HG03280 (cell line): Measurements from ENCODE around the gene DNAH2.

Source experiments
- ATAC-seq: cut with Tn5 transposase; IDR thresholded peaks from one replicate; pipeline ENCODE4 v1.9.1; 2021; ENCODE audit warnings: mild to moderate bottlenecking, moderate library complexity; ENCODE audit not compliant: unreplicated experiment

Gene DNAH2

DNA sequence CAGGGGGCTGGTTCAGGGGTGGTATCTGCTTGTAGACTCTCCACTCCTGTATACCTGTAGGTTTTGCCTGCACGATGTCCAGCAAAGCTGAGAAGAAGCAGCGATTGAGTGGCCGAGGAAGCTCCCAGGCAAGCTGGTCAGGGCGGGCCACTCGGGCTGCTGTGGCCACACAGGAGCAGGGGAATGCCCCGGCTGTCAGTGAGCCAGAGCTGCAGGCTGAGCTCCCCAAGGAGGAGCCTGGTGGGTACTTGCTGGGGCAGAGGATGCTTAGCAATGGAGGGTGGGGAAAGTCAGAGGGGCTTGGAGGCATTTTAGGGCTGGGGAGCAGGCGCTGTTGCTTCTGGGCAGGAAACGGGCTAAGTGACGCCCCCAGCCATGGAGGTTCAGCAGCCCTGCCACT lies 2.1 kb downstream of the DNAH2 start:
- ATAC-seq = no peak

DNA sequence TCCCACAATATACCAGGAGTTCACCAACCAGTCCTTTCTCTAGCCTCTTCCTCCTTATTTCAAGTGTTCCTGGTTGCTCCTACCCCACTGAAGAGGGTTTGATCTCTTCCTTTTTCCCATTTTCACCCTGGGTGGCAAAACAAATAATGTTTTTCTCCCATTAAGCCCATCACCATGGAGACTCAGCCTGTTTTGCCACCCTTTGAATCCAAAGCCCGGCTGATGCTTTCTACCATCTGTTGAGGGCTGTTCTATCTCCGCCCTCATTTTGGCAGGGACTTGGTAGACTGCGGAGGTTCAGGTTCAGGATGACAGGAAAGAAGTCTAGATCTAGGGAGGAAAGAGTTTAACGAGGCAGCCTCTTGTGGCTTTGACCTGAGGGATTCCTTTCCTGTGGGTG lies 2.6 kb downstream of the DNAH2 start:
- no peak for ATAC-seq

DNA sequence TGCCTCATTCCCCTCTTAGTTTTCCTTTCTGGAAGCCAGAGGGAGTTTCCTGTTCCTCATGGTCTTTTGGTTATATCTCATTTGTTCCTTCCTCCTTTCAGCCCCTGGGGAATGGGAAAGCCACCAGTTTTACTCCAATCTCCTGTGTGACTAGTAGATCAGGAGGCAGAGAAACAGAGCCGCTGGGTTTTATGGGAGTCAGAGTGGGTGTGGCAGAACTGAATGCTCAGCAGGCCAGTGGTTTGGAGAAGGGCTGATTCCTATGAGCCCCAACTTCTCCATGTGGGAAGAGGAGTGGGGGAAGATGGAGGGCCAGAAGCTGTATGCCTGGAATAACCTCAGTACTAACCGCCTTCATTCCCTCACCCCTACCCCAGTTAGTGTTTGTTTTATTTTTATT lies 4.1 kb downstream of the DNAH2 start:
- ATAC-seq = no peak

DNA sequence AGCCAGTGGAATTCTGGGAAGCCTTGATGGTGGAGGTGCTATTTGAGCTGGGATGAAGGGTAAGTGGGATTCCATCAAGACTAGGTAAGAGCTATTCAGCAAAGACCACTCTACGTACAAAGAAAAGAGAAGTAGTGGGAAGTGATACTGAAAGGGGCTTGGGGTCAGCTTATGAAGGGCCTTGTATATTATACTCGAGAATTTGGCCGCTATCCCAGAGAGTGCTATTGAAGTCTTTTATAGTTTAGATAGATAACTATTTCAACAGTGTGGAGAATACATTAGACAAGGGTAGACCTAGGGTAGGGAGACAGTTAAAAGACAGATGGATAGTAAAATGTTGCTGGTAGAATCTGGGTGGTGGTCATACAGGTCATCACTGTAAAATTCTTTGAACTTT lies 10.3 kb downstream of the DNAH2 start:
- no peak for ATAC-seq

DNA sequence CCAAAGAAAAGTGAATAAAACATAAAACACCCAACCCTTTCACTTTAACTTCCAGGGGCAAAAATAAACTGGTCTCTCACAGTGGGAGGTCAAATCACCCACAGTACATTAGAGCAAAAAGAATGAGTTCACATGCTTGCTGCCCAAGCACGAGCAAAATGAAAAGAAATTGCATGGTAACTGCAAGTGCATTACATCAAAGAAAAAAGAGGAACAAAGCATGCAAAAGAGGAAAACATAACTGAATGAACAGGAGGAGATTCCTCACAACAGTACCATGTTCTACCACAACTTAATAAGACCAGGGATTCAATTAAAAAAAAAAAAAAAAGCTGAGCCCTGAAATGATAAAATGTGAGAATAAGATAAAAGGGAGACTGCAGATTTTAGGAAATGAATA lies 12.3 kb downstream of the DNAH2 start:
- no peak for ATAC-seq

DNA sequence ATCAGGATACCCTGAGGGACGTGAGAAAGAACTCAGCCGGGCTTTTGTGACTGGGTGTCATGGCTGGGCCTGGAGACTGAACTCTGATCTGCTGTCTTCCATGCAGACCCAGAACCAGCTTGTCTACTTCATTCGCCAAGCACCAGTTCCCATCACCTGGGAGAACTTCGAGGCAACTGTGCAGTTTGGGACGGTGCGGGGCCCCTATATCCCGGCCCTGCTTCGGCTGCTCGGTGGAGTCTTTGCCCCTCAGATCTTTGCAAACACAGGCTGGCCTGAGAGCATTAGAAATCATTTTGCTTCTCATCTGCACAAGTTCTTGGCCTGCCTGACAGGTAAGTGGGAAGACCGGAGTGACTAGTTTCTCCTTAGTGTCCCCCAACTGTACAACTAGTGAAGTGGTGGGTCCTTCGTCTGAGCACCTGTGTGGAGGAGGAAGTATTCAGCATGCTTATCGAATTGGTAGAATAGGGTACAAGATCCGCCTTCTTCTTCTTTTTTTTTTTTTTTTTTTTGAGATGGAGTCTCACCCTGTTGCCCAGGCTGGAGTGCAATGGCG lies 15.5 kb downstream of the DNAH2 start:
- ATAC-seq = no peak

DNA sequence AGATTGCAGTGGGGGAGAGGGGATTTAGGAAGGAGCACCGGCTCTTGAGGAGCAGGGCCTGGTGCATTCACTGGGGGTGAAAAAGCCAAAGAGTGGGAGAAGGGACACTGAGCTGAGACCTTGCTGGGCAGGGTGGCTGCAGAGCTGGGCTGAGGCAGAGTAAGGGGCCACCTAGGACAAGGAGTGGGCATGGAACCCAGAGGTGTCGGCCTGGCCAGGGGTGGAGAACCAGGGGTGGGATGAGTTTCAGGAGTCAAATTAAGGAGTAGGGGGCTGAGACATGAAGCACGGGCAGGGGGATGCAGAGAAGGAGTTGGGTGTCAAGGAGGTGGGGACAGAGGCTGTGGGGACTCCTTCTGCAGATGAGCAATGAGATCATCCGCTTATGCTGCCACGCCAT lies 20.1 kb downstream of the DNAH2 start:
- no peak for ATAC-seq

DNA sequence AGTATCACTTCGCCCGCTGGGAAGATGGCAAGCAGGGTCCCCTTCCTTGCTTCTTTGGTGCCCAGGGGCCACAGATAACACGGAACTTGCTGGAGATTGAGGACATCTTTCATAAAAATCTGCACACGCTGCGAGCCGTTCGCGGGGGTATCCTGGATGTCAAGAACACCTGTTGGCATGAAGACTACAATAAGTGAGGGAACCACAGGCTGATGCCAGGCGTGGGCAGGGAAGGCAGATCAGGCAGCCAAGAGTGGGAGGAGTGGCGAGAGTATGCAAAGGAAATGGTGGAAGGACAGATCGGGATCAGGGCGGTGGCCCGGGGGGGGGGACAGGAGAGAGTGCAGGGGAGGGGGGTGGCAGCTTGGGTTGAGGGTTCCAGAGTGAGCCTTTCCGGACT lies 22.2 kb downstream of the DNAH2 start:
- ATAC-seq = no peak

DNA sequence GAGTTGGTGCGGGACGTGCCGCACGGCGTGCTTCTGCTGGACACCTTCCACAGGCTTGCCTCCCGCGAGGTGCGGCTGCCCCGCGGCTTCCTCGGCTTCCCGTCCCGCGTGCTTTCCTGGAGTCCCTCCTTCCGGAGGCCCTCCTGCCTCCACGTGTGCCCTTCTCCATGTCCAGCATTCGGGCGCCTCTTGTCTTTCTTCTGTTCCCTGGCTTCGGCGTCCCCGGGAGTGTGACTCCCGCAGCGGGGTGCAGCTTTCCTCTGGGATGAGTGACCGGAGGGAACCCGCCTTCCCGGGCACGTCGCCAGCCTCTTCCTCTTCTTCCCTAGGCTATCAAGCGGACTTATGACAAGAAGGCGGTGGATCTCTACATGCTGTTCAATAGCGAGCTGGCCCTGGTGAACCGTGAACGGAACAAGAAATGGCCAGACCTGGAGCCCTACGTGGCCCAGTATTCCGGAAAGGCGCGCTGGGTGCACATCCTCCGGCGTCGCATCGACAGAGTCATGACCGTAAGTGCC lies 23.0 kb downstream of the DNAH2 start:
- ATAC-seq = no peak

DNA sequence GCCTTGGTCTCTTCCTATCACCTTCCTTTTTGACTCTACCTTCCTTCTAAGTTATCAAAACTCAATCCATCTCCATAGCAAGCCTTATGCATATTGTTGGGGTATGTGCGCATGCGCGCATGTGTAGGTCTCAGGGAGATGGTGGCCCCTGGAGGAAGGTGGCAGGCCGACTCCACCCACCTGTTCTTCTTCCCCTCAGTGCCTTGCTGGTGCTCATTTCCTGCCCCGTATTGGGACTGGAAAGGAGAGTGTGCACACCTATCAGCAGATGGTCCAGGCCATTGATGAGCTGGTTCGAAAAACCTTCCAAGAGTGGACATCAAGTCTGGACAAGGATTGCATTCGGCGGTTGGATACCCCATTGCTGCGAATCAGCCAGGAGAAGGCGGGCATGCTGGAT lies 25.2 kb downstream of the DNAH2 start:
- no peak for ATAC-seq

DNA sequence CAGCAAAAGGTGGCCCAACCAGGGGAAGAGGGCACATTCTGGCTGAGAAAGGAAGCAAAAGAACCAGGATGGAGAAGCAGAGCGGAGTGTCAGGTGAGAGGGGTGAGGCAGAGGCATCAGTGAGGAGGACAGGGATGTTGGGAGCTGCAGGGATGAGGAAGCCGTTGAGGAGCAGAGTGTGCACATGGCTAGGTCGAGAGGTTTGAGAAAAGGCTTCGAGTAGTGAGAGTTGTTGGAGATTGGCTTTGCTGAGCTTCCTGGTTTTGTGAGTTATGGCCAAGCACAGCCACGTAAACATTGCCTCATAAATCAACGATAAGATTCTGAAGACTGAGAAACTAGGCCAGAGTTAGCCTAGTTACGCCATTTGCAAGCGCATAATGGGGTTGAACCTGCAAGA lies 26.9 kb downstream of the DNAH2 start:
- ATAC-seq = no peak

DNA sequence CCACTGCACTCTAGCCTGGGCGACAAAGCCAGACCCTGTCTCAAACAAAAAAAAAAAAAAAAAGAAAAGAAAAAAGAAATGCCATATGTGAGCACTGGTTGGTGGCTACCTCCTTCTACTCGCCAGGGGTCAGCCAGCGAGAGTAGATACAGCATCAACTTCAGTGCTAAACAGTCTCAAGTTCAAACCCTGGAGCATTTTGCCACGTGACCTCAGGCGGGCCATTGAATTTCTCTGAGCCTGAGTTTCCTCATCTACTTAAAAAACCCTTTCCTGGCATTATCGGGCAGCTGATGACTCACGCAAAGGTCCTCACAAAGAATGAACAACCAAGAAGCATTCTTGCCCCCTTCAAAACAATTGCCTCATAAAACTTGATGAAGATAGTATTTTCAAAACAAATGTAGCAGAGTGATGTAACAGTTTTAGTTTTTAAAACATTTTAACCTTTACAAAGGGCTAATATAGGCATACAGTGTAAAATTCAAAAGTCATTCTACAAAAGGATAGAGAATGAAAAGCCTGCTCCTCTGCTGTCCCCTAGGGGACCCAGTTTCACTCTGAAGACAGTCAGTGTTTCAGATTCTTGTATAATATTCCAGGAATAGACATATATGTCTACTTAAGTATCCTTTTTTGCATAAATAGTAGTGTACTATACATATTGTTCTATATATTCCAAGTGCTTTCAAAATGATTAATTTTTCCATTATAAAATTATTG lies 28.4 kb downstream of the DNAH2 start:
- ATAC-seq = no peak

DNA sequence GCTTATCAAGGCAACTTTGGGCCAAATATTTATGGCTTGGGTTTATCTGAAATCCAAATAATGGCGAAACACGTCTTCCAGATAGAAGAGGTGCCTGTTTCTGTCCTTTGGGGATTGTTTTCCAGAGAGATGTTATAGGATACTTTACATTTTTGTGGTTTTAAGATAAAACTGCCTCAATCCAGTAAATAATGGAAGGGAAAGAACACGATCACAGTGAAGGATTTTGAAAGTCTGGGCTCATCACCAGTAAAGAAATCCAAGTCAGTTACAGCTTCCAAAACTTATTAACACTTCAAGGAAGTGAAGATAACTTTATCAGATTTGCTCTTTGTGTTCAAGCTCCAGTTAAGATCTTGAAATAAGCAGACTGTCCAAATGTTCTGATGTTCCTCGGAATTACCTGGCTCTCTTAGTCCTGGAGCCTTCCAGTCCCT lies 30.1 kb downstream of the DNAH2 start:
- no peak for ATAC-seq

DNA sequence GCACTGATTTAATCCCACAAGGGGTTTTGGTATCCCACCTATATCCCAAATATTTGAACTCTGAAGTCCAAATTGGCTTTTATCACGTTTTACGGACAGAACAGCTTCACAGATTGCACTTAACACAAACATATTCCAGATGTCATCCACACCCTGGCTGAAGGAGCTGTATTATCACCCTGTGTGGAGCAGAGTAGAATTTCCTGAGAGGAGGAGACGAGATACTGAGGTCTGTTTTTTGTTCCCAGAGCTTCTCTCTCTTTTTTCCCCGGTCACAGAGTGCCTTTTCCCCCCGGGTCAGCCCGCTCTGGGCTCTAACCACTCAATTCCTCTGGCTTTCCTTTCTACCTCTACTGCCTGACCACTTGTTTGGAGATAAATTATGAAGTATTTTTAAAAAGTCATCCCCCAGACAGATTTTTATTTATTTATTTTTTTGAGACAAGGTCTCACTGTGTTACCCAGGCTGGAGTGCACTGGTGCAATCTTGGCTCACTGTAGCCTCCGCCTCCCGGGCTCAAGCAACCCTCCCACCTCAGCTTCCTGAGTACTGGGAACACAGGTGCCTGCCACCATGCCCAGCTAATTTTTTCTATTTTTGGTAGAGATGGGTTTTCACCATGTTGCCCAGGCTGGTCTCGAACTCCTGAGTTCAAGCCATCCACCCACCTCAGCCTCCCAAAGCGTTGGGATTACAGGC lies 30.7 kb downstream of the DNAH2 start:
- ATAC-seq = no peak

DNA sequence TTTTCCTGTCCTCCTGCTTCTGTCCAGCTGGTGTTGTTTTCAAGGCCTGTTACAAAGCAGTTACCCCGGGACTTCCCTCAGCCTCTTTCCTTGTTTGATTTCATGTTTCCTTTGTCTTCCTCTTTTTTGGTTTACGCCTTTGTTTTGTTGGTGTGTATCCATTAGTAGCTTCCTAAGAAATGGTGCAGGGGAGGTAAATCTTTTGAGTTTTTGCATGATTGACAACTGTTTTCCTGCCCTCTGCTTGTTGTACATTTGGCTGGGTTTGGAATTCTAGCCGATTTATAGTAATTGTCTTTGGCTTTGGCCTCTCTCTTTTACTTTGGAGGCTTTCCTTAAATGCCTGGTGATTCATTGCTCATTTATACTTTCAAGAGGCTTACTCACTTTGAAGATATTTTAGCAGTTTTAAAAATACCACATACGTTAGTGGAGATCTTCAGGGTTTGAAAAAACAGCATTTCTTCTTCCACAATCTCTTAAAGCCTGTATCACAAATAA lies 32.8 kb downstream of the DNAH2 start:
- ATAC-seq = no peak

DNA sequence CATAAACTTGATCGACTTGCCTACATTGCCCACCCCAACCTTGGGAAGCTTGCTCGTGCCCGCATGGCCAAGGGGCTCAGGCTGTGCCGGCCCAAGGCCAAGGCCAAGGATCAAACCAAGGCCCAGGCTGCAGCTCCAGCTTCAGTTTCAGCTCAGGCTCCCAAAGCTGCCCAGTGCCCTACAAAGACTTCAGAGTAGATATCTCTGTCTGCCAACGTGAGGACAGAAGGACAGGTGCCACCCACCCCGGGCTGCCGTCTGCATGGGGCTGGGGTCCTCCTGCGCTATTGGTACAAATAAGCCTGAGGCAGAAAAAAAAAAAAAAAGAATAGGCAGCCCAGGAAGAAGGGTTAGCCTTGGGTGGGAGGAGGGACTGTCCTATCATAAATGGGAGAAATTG lies 37.1 kb downstream of the DNAH2 start:
- no peak for ATAC-seq

DNA sequence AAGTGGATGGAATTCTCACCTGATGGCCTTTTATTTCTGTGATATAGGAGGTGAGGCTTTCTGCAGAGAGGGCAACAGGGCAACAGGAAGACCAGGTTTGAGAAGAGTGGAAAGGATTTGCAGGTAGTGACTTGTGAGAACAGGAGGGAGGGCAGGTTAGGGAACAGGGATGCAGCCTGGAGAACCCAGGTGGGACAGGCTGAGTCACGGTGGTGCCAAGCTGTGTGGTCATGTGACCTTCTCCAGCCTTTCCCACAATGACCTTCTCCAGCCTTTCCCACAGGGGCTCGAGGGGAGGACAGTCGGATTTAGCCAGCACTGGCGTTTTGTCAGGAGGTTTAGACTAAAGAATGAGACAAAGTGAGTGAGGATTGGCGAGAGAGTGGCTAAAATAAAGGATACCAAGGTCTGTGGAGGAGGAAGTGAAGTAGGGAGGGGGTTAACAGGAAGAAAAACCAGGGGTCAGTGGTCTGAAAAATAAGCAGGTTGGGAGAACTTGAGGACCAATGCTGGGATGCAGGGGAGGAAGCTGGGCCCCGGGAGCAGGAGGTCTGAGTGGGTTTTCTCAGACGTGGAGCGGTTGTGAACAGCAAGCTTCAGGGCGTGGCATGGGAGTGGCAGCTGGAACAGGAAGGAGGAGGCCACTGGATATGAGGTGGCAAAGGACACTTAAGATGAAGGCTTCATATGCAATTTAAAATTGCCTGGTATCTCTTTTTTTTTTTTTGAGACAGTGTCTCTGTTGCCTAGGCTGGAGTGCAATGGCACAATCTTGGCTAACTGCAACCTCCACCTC lies 37.7 kb downstream of the DNAH2 start:
- ATAC-seq = no peak

DNA sequence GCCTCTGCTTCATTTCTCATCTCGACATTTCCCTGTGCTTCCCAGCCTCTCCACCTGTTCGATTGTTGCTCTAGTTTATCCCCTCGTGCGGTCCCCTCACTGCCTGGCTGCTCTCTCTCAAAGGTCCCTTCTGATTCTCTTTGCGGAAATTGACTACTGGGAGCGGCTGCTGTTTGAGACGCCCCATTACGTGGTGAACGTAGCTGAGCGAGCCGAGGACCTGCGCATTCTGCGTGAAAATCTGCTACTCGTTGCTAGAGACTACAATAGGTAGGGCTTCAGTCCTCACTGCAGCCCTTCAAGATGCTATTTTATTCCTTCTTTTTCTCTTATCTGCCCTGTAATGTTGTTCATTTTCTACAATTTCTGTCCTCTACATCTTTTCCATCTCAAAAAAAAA lies 39.4 kb downstream of the DNAH2 start:
- no peak for ATAC-seq

DNA sequence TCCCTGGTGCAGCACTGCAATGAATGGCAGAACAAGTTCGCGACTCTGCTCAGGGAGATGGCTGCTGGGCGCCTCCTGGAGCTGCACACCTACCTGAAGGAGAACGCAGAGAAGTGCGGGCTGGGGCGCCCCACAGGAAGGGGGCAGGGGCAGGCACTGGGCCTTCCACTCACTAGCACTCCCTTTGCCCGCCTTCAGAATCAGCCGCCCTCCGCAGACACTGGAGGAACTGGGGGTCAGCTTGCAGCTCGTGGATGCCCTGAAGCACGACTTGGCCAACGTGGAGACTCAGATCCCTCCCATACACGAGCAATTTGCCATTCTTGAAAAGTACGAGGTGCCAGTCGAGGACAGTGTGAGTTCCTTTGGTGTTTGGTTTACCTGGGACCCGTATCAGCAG lies 46.4 kb downstream of the DNAH2 start:
- no peak for ATAC-seq

DNA sequence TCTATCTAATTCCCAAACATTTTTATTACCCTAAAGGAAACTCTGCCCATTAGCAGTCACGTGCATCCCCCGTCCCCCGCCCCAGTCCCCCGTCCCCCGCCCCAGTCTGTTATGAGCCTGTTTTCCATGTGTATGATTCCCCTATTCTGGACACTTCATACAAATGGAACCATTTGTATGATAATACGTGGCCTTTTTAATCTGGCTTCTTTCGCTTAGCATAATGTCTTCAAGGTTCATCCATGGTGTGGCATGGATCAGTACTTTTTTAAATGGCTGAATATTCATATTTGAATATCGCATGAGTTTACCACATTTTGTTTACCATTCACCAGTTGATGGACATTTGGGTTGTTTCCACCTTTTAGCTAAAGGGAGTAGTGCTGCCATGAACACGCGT lies 49.5 kb downstream of the DNAH2 start:
- ATAC-seq = no peak

DNA sequence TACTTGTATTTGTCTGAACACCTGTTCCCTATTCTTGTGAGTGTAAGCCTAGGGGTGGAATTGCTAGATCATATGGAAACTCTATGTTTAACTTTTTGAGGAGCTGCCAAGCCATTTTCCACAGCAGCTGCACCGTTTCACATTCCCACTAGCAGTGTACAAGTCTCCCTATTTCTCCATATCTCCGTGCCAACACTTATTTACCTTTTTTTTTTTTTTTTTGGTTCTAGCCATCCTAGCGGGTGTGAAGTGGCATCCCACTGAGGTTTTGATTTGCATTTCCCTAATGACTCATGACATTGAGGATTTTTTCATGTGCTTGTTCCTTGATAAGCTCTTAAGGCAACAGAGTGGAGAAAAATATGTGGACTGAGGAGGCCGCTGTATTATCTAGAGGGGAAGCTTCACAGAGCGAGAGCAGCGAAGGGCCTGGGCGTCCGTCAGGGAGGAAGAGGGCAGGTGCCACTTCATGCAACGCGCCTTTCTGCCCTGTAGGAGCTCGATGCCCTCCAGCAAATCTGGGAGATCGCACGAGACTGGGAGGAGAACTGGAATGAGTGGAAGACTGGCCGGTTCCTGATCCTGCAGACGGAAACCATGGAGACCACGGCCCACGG lies 50.0 kb downstream of the DNAH2 start:
- ATAC-seq = no peak
